CD4-positive, CD25-positive, alpha-beta regulatory T cell (primary cell): ENCODE data around the gene AUTS2. TPM values are rescaled to one million over a fixed set of nuclear protein-coding genes. Genes with fewer than 3 reads are reported as not detected.

ENCODE experiments used
- ATAC-seq, 2 donors: fragments of 150-1000 bp; cut with Tn5 transposase; one replicate each; pipeline ENCODE4 v1.10.0; 2021; ENCODE audit warnings: low read depth in 2 of 2, moderate number of reproducible peaks in 2 of 2, moderate library complexity in 1 of 2
- DNase-seq, 3 donors: peaks; one replicate each; pipeline versions ENCODE4 v3.0.0 to v3.0.0-alpha.2; 2012 to 2022; ENCODE audit warnings: mixed read lengths in 1 of 3
- H3K27ac ChIP-seq: one replicate; pipeline ENCODE4 v1.7.0; 2013; ENCODE audit warnings: mild to moderate bottlenecking, low read length; ENCODE audit not compliant: insufficient read depth, poor library complexity, severe bottlenecking
- H3K27me3 ChIP-seq: one replicate; pipeline ENCODE4 v1.7.0; 2013; ENCODE audit warnings: low read length; ENCODE audit not compliant: control insufficient read depth, insufficient read depth
- H3K36me3 ChIP-seq: one replicate; pipeline ENCODE4 v1.7.0; 2013; ENCODE audit warnings: mild to moderate bottlenecking, low read length, moderate library complexity; ENCODE audit not compliant: control insufficient read depth, insufficient read depth
- H3K4me1 ChIP-seq: 2 replicates; pipeline ENCODE4 v1.7.0; 2013; ENCODE audit warnings: mild to moderate bottlenecking, low read length; ENCODE audit not compliant: insufficient read depth, control insufficient read depth, poor library complexity, severe bottlenecking
- H3K4me3 ChIP-seq: one replicate; pipeline ENCODE4 v1.7.0; 2013; ENCODE audit warnings: low read depth, mild to moderate bottlenecking, low read length, moderate library complexity
- H3K9me3 ChIP-seq, 2 experiments: 1 replicate in 1 of 2; 2 replicates in 1 of 2; pipeline ENCODE4 v1.7.0; 2013; ENCODE audit warnings: low read length in 2 of 2, mild to moderate bottlenecking in 1 of 2, moderate library complexity in 1 of 2; ENCODE audit not compliant: control insufficient read depth in 2 of 2
- H3K27ac Mint-ChIP-seq, 3 donors: one replicate each; pipeline ENCODE4 v1.8.0; 2020 to 2022; ENCODE audit warnings: mild to moderate bottlenecking in 3 of 3, mixed read lengths in 3 of 3, moderate library complexity in 2 of 3
- H3K27me3 Mint-ChIP-seq: one replicate; pipeline ENCODE4 v1.8.0; 2022; ENCODE audit warnings: mild to moderate bottlenecking, mixed read lengths
- H3K36me3 Mint-ChIP-seq: one replicate; pipeline ENCODE4 v1.8.0; 2020; ENCODE audit warnings: mixed read lengths
- H3K4me1 Mint-ChIP-seq, 4 donors: one replicate each; pipeline ENCODE4 v1.8.0; 2020 to 2022; ENCODE audit warnings: mixed read lengths in 4 of 4, mild to moderate bottlenecking in 1 of 4
- H3K4me3 Mint-ChIP-seq, 4 donors: one replicate each; pipeline ENCODE4 v1.8.0; 2020 to 2022; ENCODE audit warnings: mild to moderate bottlenecking in 4 of 4, mixed read lengths in 4 of 4, moderate library complexity in 3 of 4
- H3K9me3 Mint-ChIP-seq, 7 donors: one replicate each; pipeline ENCODE4 v1.8.0; 2020 to 2022; ENCODE audit warnings: mixed read lengths in 7 of 7, mild to moderate bottlenecking in 3 of 7, moderate library complexity in 2 of 7
- polyA plus RNA-seq, 4 donors: library from polyadenylated mRNA; unstranded; fragments of 300-500 nt; fragmentation: Illumina TruSeq; gene quantifications; one replicate each; pipeline ENCODE4 v1.2.3, GENCODE V29; 2021
- total RNA-seq: library from RNA; stranded (reverse); gene quantifications from one replicate; pipeline ENCODE4 v1.2.3, GENCODE V29; 2022

The AUTS2 gene
- total and polyA plus RNA-seq, 5 donors from 2014 or later = 0.47 to 32.4 (median 0.74) TPM

DNA sequence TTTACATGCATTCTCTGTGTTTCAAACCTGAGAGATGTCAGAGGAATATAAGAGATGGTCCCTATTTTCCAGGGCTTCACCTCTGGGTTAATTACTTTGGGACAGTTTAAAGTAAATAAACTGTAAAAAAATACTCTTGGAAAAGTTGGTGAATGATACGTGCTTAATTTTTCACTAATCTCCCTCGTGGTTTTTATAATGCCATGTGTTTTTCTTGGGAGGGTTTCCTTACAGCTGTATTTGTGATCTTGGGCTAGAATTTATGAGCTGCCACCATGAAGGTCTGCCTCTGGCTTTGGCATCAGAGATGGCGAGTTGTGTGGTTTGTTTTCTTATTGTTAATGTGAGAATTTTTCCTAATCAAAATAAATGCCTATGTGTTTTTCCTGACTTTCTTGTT is 322.5 kb downstream of the AUTS2 start:
- no peak overlapping the region for H3K27ac Mint-ChIP-seq
- Histone ChIP-seq H3K27me3 (no peaks in the 10 kb centered on the region), H3K9me3 (no peaks in the 10 kb centered on the region), H3K4me3 (no peak overlapping the region), H3K36me3 (no peaks in the 10 kb centered on the region), H3K4me1 (no peaks in the 10 kb centered on the region), H3K27ac (no peak overlapping the region)
- no peaks in the 10 kb centered on the region for H3K27me3 Mint-ChIP-seq
- H3K9me3 Mint-ChIP-seq = peaks cover 0 to 4% (median 0%) of the 10 kb centered on the region in 7 donors
- H3K4me1 Mint-ChIP-seq = no peaks in the 10 kb centered on the region
- no peaks in the 10 kb centered on the region for H3K36me3 Mint-ChIP-seq
- ATAC-seq (no peak), DNase-seq (no peak)
- no peak overlapping the region for H3K4me3 Mint-ChIP-seq

DNA sequence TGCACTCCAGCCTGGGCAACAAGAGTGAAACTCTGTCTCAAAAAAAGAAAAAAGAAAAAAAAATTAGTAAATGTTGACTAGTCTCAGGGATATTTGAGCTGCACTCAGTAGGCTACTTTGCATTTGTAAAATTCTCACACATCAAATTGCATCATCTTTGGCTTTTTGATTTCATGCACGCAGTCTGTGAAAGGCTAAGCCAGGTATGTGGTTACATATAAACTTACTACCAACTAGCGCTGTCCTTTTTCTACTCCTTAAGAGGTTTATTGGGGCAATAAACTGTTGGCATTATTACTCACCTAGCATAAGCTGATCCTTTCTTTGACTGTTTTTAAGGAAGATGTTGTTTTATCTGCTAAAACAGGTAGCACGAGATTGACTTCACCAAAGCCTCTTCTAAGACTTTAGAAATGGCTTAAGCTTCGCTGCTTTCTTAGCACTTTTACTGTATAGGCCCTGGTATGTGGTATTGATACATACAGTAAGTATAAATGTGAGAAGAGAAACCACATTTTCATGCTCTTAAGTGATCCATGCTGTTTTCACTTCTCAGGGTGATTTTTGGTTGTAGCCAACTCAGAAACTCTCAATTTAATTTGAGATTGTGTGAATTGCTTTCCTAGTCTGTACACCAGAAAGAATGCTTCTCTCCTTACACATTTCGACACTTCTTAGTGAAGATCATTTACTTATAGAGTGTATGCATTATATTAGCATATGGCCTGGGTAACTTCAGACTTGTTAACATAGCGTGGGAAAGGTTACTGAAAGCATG is 323.9 kb downstream of the AUTS2 start:
- H3K36me3 ChIP-seq = no peaks in the 10 kb centered on the region
- no peak overlapping the region for H3K4me3 Mint-ChIP-seq
- no peak overlapping the region for H3K27ac Mint-ChIP-seq
- H3K36me3 Mint-ChIP-seq = no peaks in the 10 kb centered on the region
- no peak overlapping the region for H3K4me3 ChIP-seq
- no peak overlapping the region for H3K27ac ChIP-seq
- no peaks in the 10 kb centered on the region for H3K27me3 Mint-ChIP-seq
- no peaks in the 10 kb centered on the region for H3K9me3 ChIP-seq
- no peaks in the 10 kb centered on the region for H3K4me1 ChIP-seq
- no peak for DNase-seq
- H3K4me1 Mint-ChIP-seq = no peaks in the 10 kb centered on the region
- H3K27me3 ChIP-seq = no peaks in the 10 kb centered on the region
- H3K9me3 Mint-ChIP-seq = peaks cover 0 to 4% (median 0%) of the 10 kb centered on the region in 7 donors
- no peak for ATAC-seq

DNA sequence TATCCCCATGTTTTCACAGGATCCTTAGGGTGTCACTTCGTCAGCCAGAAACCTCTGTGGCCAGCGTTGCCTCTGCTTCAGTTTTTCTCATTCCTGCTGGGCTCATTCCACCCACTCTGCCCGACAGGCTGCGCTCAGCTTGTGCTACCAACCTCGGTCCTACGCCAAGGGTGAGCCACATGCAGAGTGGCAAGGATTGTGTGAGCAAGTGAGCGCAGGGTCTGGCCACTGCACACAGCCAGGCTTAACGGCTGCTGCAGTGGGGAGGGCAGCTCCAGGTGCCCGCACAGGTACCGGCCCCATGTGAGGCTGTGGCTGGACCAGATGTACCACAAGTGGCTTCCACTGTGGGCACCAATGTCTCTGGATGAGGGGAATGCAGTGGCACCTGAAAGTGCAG is 329.2 kb downstream of the AUTS2 start:
- Histone ChIP-seq H3K9me3 (no peaks in the 10 kb centered on the region), H3K4me3 (no peak overlapping the region), H3K27me3 (no peaks in the 10 kb centered on the region), H3K36me3 (no peaks in the 10 kb centered on the region), H3K4me1 (no peaks in the 10 kb centered on the region), H3K27ac (no peak overlapping the region)
- no peak overlapping the region for H3K4me3 Mint-ChIP-seq
- no peaks in the 10 kb centered on the region for H3K4me1 Mint-ChIP-seq
- H3K27me3 Mint-ChIP-seq = no peaks in the 10 kb centered on the region
- H3K36me3 Mint-ChIP-seq = no peaks in the 10 kb centered on the region
- DNase-seq (no peak), ATAC-seq (no peak)
- H3K9me3 Mint-ChIP-seq = peaks cover 0 to 4% (median 0%) of the 10 kb centered on the region in 7 donors
- no peak overlapping the region for H3K27ac Mint-ChIP-seq

DNA sequence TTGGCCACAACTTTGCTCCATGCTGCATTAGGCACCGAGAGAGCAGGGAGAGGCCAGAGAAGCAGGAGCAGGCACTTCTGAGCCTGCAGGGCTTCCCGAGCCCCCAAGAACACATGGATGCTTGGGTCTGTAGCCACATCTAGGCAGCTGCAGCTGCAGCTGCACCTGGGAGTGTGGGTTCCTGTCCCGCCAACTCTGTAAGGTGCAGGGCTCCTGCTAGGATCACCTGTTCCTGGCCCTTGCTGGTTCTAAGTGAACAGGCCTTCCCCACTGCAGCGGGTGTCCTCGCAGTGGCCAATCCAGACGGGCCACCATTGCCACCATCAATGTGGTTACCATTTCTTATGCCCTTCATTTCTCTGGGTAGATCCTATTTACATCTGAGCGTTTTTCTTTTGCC is 330.3 kb downstream of the AUTS2 start:
- Histone ChIP-seq H3K4me3 (no peak overlapping the region), H3K9me3 (no peaks in the 10 kb centered on the region), H3K27ac (no peak overlapping the region), H3K36me3 (no peaks in the 10 kb centered on the region), H3K4me1 (no peaks in the 10 kb centered on the region), H3K27me3 (no peaks in the 10 kb centered on the region)
- ATAC-seq = no peak
- Mint-ChIP-seq H3K4me3 (no peak overlapping the region), H3K36me3 (no peaks in the 10 kb centered on the region), H3K27me3 (no peaks in the 10 kb centered on the region), H3K27ac (no peak overlapping the region), H3K9me3 (peaks cover 0 to 5% (median 0%) of the 10 kb centered on the region in 7 donors), H3K4me1 (no peaks in the 10 kb centered on the region)
- no peak for DNase-seq

DNA sequence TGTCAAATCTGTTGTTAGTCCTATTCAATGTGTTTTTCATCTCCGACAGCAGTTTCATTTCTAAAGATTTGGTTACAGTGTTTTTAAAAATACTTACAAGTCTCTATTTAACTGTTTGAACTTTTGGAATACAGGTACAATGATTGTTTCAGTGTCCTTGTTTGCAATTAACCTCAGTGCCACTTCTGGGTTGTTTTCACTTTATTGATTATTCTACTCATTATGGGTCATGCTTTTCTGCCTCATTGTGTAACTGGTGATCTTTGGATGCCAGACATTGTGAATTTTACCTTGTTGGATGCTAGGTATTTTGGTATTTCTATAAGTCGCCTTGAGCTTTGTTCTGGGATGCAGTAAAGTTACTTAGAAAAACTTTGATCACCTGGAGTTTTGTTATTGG is 331.3 kb downstream of the AUTS2 start:
- Mint-ChIP-seq H3K4me1 (no peaks in the 10 kb centered on the region), H3K27me3 (no peaks in the 10 kb centered on the region), H3K36me3 (no peaks in the 10 kb centered on the region), H3K27ac (no peak overlapping the region), H3K4me3 (no peak overlapping the region), H3K9me3 (peaks cover 0 to 6% (median 0%) of the 10 kb centered on the region in 7 donors)
- Histone ChIP-seq H3K9me3 (no peaks in the 10 kb centered on the region), H3K36me3 (no peaks in the 10 kb centered on the region), H3K27me3 (no peaks in the 10 kb centered on the region), H3K4me3 (no peak overlapping the region), H3K27ac (no peak overlapping the region), H3K4me1 (no peaks in the 10 kb centered on the region)
- no peak for ATAC-seq
- DNase-seq = no peak

DNA sequence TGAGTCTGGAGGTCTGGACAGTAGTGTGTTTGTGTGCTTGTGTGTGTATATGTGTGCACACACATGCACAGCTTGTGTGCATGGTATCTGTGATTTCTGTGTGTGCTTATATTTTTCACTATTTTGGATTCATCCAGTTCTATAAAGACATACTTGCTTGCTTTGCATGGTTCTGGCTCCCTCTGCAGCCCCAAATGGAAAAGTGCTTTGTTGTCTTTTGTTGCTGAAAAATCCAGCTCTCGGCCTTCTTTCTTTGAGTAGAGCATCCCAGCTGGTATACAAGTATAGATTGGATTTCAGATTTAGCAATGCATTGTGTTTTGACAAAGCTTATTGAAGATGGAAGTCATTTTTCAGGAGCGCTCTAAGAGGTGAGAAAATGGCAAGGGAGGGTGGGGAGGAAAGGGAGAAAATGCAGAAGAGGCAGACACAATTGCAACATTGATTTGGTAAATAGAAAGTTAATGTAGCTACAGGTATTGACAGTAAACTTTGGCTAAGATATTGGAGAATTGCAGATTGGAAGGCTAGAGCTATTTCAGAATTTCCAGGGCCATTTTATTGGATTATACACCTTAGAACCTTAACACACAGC is 333.9 kb downstream of the AUTS2 start:
- Histone ChIP-seq H3K27ac (no peak overlapping the region), H3K27me3 (no peaks in the 10 kb centered on the region), H3K36me3 (no peaks in the 10 kb centered on the region), H3K4me3 (no peak overlapping the region), H3K4me1 (no peaks in the 10 kb centered on the region), H3K9me3 (no peaks in the 10 kb centered on the region)
- peaks cover 5% of the 10 kb centered on the region for H3K27me3 Mint-ChIP-seq
- peaks cover 0 to 5% (median 0%) of the 10 kb centered on the region in 7 donors for H3K9me3 Mint-ChIP-seq
- ATAC-seq (no peak), DNase-seq (peak in 1 of 3 donors; percentile 1)
- no peaks in the 10 kb centered on the region for H3K4me1 Mint-ChIP-seq
- H3K36me3 Mint-ChIP-seq = no peaks in the 10 kb centered on the region
- H3K27ac Mint-ChIP-seq = no peak overlapping the region
- no peak overlapping the region for H3K4me3 Mint-ChIP-seq

DNA sequence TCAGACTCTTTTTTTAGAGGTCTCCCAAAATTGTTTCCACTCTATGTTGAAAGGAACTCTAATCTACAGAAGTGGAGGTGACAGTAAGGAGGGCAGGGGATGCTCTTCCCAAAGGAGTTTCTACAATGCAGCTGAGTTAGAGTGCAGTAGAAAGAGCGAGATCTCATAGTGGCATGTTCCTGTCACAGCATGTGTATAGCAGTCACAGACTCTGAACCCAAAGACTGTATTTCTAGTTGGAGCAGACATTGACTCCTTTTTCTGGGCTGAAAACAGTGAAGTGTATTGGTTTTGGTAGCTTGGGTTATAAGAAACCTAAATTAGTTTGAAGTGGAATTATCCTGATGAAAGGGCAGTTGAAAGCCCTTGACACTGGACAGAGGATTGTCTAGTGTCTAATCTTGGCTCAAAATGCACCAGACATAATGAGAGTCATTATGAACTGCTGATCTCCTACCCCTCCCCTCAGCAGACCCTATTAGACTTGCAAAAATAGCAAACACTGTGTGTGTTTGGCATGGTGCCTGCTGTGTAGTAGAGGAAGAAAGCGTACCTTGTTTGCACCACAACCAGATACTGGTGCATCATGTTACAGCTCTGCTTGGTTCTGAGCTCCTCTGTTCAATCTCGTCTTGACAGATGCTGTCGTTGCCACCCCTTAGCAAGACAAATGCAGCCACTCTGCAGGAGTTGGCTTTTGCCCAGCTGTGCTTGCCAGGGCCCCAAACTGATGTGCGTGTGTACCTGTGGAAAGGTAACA is 336.0 kb downstream of the AUTS2 start:
- H3K27ac ChIP-seq = no peak overlapping the region
- Mint-ChIP-seq H3K4me3 (no peak overlapping the region), H3K4me1 (no peaks in the 10 kb centered on the region), H3K9me3 (peaks cover 0 to 5% (median 0%) of the 10 kb centered on the region in 7 donors), H3K27me3 (peaks cover 5% of the 10 kb centered on the region), H3K27ac (no peak overlapping the region), H3K36me3 (no peaks in the 10 kb centered on the region)
- no peak for DNase-seq
- no peaks in the 10 kb centered on the region for H3K9me3 ChIP-seq
- H3K4me1 ChIP-seq = no peaks in the 10 kb centered on the region
- no peaks in the 10 kb centered on the region for H3K36me3 ChIP-seq
- no peaks in the 10 kb centered on the region for H3K27me3 ChIP-seq
- ATAC-seq = no peak
- H3K4me3 ChIP-seq = no peak overlapping the region
